ENCODE measurements around the gene CCZ1B.
"Not testable (repeated sequence)": the region's sequence is repeated elsewhere in the genome, so short reads cannot be mapped to it uniquely, and the experiment has no call there.

DNA sequence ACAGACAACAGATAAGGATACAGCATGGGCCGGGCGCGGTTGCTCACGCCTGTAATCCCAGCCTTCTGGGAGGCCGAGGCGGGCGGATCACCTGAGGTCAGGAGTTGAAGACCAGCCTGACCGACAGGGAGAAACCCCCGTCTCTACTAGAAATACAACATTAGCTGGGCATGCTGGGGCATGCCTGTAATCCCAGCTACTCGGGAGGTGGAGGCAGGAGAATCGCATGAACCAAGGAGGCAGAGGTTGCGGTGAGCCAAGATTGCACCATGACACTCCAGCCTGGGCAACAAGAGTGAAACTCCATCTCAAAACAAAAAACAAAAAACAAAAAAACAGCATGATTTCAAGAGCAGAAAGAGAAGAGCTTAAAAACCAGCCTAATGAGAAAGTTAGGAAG, 38.1 kb upstream of the CCZ1B start:
- not testable (repeated sequence) for TF ChIP-seq HDGF (IDR thresholded peaks at IDR 0.05; ENCODE audit: borderline replicate concordance); ARNT (IDR thresholded peaks at IDR 0.05); TARDBP (IDR thresholded peaks at IDR 0.05); LEF1 (IDR thresholded peaks at IDR 0.05; ENCODE audit: borderline replicate concordance); FOXM1 (IDR thresholded peaks at IDR 0.05; ENCODE audit: borderline replicate concordance); NFRKB (IDR thresholded peaks at IDR 0.05); FOXA1 (IDR thresholded peaks at IDR 0.05)
- TF ChIP-seq, protein P1, sequence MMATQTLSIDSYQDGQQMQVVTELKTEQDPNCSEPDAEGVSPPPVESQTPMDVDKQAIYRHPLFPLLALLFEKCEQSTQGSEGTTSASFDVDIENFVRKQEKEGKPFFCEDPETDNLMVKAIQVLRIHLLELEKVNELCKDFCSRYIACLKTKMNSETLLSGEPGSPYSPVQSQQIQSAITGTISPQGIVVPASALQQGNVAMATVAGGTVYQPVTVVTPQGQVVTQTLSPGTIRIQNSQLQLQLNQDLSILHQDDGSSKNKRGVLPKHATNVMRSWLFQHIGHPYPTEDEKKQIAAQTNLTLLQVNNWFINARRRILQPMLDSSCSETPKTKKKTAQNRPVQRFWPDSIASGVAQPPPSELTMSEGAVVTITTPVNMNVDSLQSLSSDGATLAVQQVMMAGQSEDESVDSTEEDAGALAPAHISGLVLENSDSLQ (IDR thresholded peaks at IDR 0.05), result not testable (repeated sequence)

Data from HEK293T (cell line).